GM19193 (cell line): ENCODE data around the gene ST7L.

Experiments used
- POLR2A ChIP-seq: IDR thresholded peaks from 4 replicates; pipeline ENCODE4 v1.6.1; 2011; ENCODE audit not compliant: insufficient read depth, insufficient read length; ENCODE audit errors: extremely low read depth

The ST7L gene

GRCh38 chr1:112515311-112516009, 103.5 kb downstream of the ST7L start:
- no peak for TF ChIP-seq POLR2A

GRCh38 chr1:112514901-112515300, 104.0 kb downstream of the ST7L start:
- TF ChIP-seq POLR2A, result no peak

GRCh38 chr1:112513112-112513870, 105.7 kb downstream of the ST7L start:
- no peak for TF ChIP-seq POLR2A

- TF ChIP-seq POLR2A, result no peak
Observed at GRCh38 chr1:112511897-112512296, 107.0 kb downstream of the ST7L start.

- no peak for TF ChIP-seq POLR2A
Observed at GRCh38 chr1:112510340-112510739, 108.6 kb downstream of the ST7L start.

GRCh38 chr1:112509660-112510178, 109.2 kb downstream of the ST7L start:
- TF ChIP-seq POLR2A, result no peak

- no peak for TF ChIP-seq POLR2A
Observed at GRCh38 chr1:112509005-112509659, 109.8 kb downstream of the ST7L start.

- TF ChIP-seq POLR2A, result no peak
Observed at GRCh38 chr1:112508278-112509004, 110.5 kb downstream of the ST7L start, which contains the start of gene WNT2B. Gene WNT2B, plus strand, starts transcription at chr1:112508965. Its CDS starts 298 bp downstream, at chr1:112509263.

- no peak for TF ChIP-seq POLR2A
Observed at GRCh38 chr1:112507921-112508277, 111.0 kb downstream of the ST7L start.

GRCh38 chr1:112507336-112507735, 111.6 kb downstream of the ST7L start:
- no peak for TF ChIP-seq POLR2A

GRCh38 chr1:112506731-112507130, 112.2 kb downstream of the ST7L start:
- no peak for TF ChIP-seq POLR2A

GRCh38 chr1:112506306-112506705, 112.6 kb downstream of the ST7L start:
- TF ChIP-seq POLR2A, result no peak

- no peak for TF ChIP-seq POLR2A
Observed at GRCh38 chr1:112505878-112506277, 113.1 kb downstream of the ST7L start.

- TF ChIP-seq POLR2A, result no peak
Observed at GRCh38 chr1:112505400-112505785, 113.5 kb downstream of the ST7L start.
